NT2/D1 (cell line): ENCODE measurements around the gene SLC35G1.

Source experiments
- YY1 ChIP-seq: IDR thresholded peaks from 2 replicates; pipeline ENCODE4 v1.6.1; 2011; ENCODE audit not compliant: insufficient read length, insufficient read depth
- ZNF274 ChIP-seq: IDR thresholded peaks from 2 replicates; pipeline ENCODE4 v1.6.1; 2011; ENCODE audit warnings: mild to moderate bottlenecking, low read depth, low read length

GRCh38 chr10:93879273-93879672 is 14.5 kb upstream of the SLC35G1 start:
- TF ChIP-seq ZNF274 (no peak), YY1 (no peak)
